ENCODE results near the gene ENOX1.
"Not testable (repeated sequence)": the region's sequence is repeated elsewhere in the genome, so short reads cannot be mapped to it uniquely, and the experiment has no call there.

Gene ENOX1

GRCh38 chr13:43374621-43375020, 412.2 kb downstream of the ENOX1 start:
- DNase-seq, result no peak

- DNase-seq, result no peak
These were observed 413.4 kb downstream of the ENOX1 start for GRCh38 chr13:43373400-43373799.

- peak; percentile 47 for DNase-seq
These were observed 415.9 kb downstream of the ENOX1 start for GRCh38 chr13:43370842-43371241.

GRCh38 chr13:43369319-43369718, 417.5 kb downstream of the ENOX1 start:
- DNase-seq, result no peak

GRCh38 chr13:43368003-43368402, 418.8 kb downstream of the ENOX1 start:
- no peak for DNase-seq

GRCh38 chr13:43365039-43365344, 421.8 kb downstream of the ENOX1 start:
- DNase-seq, result no peak

GRCh38 chr13:43364210-43365038, 422.3 kb downstream of the ENOX1 start:
- peak; percentile 26 for DNase-seq

GRCh38 chr13:43363156-43363953, 423.4 kb downstream of the ENOX1 start:
- no peak for DNase-seq

- no peak for DNase-seq
These were observed 424.2 kb downstream of the ENOX1 start for GRCh38 chr13:43362556-43362955.

GRCh38 chr13:43360892-43361610, 425.7 kb downstream of the ENOX1 start:
- no peak for DNase-seq

- DNase-seq, result no peak
These were observed 426.6 kb downstream of the ENOX1 start for GRCh38 chr13:43360171-43360570.

GRCh38 chr13:43359536-43359935, 427.2 kb downstream of the ENOX1 start:
- no peak for DNase-seq

- no peak for DNase-seq
These were observed 429.2 kb downstream of the ENOX1 start for GRCh38 chr13:43357564-43357963.

- DNase-seq, result no peak
These were observed 430.2 kb downstream of the ENOX1 start for GRCh38 chr13:43356567-43356966.

GRCh38 chr13:43355774-43356173, 431.0 kb downstream of the ENOX1 start:
- no peak for DNase-seq

- no peak for DNase-seq
These were observed 432.4 kb downstream of the ENOX1 start for GRCh38 chr13:43354153-43354945.

GRCh38 chr13:43353631-43354030, 433.1 kb downstream of the ENOX1 start:
- DNase-seq, result no peak

- not testable (repeated sequence) for DNase-seq
These were observed 435.2 kb downstream of the ENOX1 start for GRCh38 chr13:43351612-43352011.

GRCh38 chr13:43348397-43348796, 438.4 kb downstream of the ENOX1 start:
- DNase-seq, result no peak

- DNase-seq, result no peak
These were observed 438.9 kb downstream of the ENOX1 start for GRCh38 chr13:43347877-43348276.

- DNase-seq, result no peak
These were observed 440.3 kb downstream of the ENOX1 start for GRCh38 chr13:43346427-43346826.

GRCh38 chr13:43343645-43344044, 443.1 kb downstream of the ENOX1 start:
- DNase-seq, result no peak

All from retina (tissue), 1 donor.